ENCODE data around the gene TEPSIN.

DNA sequence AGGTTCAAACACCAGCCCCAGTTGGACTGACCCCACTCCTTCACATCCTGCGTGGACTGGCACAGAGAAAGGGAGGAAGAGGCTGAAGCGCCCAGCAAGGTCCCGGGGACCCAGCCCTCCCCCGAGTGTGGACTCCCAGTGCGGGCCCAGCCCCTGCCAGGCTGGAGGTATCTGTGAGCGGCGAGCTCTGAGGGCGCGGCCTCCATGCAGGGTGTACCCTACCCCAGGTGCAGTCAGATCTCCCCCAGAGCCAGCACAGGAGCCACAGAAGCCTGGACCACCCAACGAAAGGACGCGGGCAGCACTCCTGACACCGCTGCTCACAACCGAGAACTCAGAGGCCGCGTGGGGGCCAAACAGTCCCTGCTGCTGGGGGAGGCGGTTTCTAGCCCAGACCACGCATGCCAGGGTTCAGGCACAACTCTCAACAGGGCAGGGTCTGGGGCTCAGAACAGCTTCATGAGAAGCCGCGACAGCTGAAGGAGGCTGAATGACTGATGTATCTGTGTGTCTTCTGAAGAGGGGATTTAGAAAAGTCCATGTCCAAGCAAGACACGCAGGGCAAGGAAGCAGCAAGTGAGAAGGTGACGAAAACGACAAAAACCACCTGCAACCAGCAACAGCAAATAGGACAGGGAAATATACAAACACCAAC is 47.8 kb upstream of the TEPSIN start:
- TF ChIP-seq, protein P1, sequence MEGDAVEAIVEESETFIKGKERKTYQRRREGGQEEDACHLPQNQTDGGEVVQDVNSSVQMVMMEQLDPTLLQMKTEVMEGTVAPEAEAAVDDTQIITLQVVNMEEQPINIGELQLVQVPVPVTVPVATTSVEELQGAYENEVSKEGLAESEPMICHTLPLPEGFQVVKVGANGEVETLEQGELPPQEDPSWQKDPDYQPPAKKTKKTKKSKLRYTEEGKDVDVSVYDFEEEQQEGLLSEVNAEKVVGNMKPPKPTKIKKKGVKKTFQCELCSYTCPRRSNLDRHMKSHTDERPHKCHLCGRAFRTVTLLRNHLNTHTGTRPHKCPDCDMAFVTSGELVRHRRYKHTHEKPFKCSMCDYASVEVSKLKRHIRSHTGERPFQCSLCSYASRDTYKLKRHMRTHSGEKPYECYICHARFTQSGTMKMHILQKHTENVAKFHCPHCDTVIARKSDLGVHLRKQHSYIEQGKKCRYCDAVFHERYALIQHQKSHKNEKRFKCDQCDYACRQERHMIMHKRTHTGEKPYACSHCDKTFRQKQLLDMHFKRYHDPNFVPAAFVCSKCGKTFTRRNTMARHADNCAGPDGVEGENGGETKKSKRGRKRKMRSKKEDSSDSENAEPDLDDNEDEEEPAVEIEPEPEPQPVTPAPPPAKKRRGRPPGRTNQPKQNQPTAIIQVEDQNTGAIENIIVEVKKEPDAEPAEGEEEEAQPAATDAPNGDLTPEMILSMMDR (IDR thresholded peaks at IDR 0.05), result no peak
- no peak for TF ChIP-seq POLR2A (IDR thresholded peaks at IDR 0.05)
